Right kidney (tissue), 1 donor: ENCODE measurements around the gene PRKG1.
"Not testable (repeated sequence)": the region's sequence is repeated elsewhere in the genome, so short reads cannot be mapped to it uniquely, and the experiment has no call there.

Experiments
- DNase-seq: peaks from one replicate; pipeline ENCODE4 v3.0.0-alpha.2; 2016

PRKG1 gene

GRCh38 chr10:51171946-51172345, 97.7 kb downstream of the PRKG1 start:
- no peak for DNase-seq

- DNase-seq: no peak
Observed at GRCh38 chr10:51176976-51177695, 102.8 kb downstream of the PRKG1 start.

GRCh38 chr10:51178634-51179033, 104.3 kb downstream of the PRKG1 start:
- DNase-seq: no peak

- no peak for DNase-seq
Observed at GRCh38 chr10:51180141-51180540, 105.9 kb downstream of the PRKG1 start.

GRCh38 chr10:51183783-51184182, 109.5 kb downstream of the PRKG1 start:
- no peak for DNase-seq

- DNase-seq: no peak
Observed at GRCh38 chr10:51186361-51186760, 112.1 kb downstream of the PRKG1 start.

GRCh38 chr10:51188008-51188407, 113.7 kb downstream of the PRKG1 start:
- DNase-seq: no peak

- DNase-seq: no peak
Observed at GRCh38 chr10:51188866-51189265, 114.6 kb downstream of the PRKG1 start.

GRCh38 chr10:51196508-51197175, 122.4 kb downstream of the PRKG1 start:
- DNase-seq: no peak

GRCh38 chr10:51198170-51198569, 123.9 kb downstream of the PRKG1 start:
- DNase-seq: no peak

- DNase-seq: no peak
Observed at GRCh38 chr10:51201947-51202346, 127.7 kb downstream of the PRKG1 start.

- DNase-seq: no peak
Observed at GRCh38 chr10:51203359-51203758, 129.1 kb downstream of the PRKG1 start.

GRCh38 chr10:51204066-51204465, 129.8 kb downstream of the PRKG1 start:
- no peak for DNase-seq

- DNase-seq: no peak
Observed at GRCh38 chr10:51204701-51205100, 130.4 kb downstream of the PRKG1 start.

GRCh38 chr10:51206500-51206899, 132.2 kb downstream of the PRKG1 start:
- no peak for DNase-seq

- not testable (repeated sequence) for DNase-seq
Observed at GRCh38 chr10:51212937-51213336, 138.7 kb downstream of the PRKG1 start.

- no peak for DNase-seq
Observed at GRCh38 chr10:51214207-51215196, 140.2 kb downstream of the PRKG1 start.

- DNase-seq: no peak
Observed at GRCh38 chr10:51215951-51216834, 141.9 kb downstream of the PRKG1 start.

GRCh38 chr10:51217505-51217904, 143.2 kb downstream of the PRKG1 start:
- DNase-seq: no peak

- no peak for DNase-seq
Observed at GRCh38 chr10:51224671-51225161, 150.4 kb downstream of the PRKG1 start.

- no peak for DNase-seq
Observed at GRCh38 chr10:51227897-51228713, 153.8 kb downstream of the PRKG1 start.
